Mesendoderm (in vitro differentiated cells): Measurements from ENCODE around the gene SLC22A16.
"Not testable (repeated sequence)": the region's sequence is repeated elsewhere in the genome, so short reads cannot be mapped to it uniquely, and the experiment has no call there.

Source experiments
- DNase-seq: peaks from one replicate; pipeline ENCODE4 v3.0.0; 2013
- H2AK5ac ChIP-seq: 2 replicates; pipeline ENCODE4 v1.6.1; 2013; ENCODE audit warnings: low read length, inconsistent platforms
- H2BK120ac ChIP-seq: 2 replicates; pipeline ENCODE4 v1.6.1; 2013; ENCODE audit warnings: low read depth, mild to moderate bottlenecking, low read length, moderate library complexity, mixed read lengths
- H2BK15ac ChIP-seq: replicated peaks from 2 replicates; pipeline ENCODE4 v1.6.1; 2013; ENCODE audit warnings: low read depth, mild to moderate bottlenecking, moderate library complexity
- H2BK5ac ChIP-seq: 2 replicates; pipeline ENCODE4 v1.6.1; 2013; ENCODE audit warnings: low read length, inconsistent platforms
- H3K18ac ChIP-seq: 2 replicates; pipeline ENCODE4 v1.6.1; 2013; ENCODE audit warnings: mild to moderate bottlenecking, low read length, mixed read lengths
- H3K23ac ChIP-seq: one replicate; pipeline ENCODE4 v1.6.1; 2013; ENCODE audit warnings: low read length
- H3K27ac ChIP-seq: 2 replicates; pipeline ENCODE4 v1.5.1; 2013; ENCODE audit warnings: low read depth, mild to moderate bottlenecking, inconsistent platforms, low read length, moderate library complexity
- H3K27me3 ChIP-seq: 2 replicates; pipeline ENCODE4 v1.6.1; 2013; ENCODE audit warnings: low read length, control low read depth, mild to moderate bottlenecking, inconsistent platforms; ENCODE audit not compliant: insufficient read depth, poor library complexity
- H3K36me3 ChIP-seq: 2 replicates; pipeline ENCODE4 v1.6.1; 2013; ENCODE audit warnings: low read length, inconsistent platforms; ENCODE audit not compliant: control insufficient read depth, insufficient read depth
- H3K4ac ChIP-seq: one replicate; pipeline ENCODE4 v1.6.1; 2013; ENCODE audit warnings: low read depth, mild to moderate bottlenecking, low read length, moderate library complexity
- H3K4me1 ChIP-seq: 2 replicates; pipeline ENCODE4 v1.6.1; 2013; ENCODE audit warnings: low read depth, low read length, inconsistent platforms; ENCODE audit not compliant: control insufficient read depth
- H3K4me2 ChIP-seq: 2 replicates; pipeline ENCODE4 v1.6.1; 2013; ENCODE audit warnings: low read length
- H3K4me3 ChIP-seq: 2 replicates; pipeline ENCODE4 v1.5.1; 2013; ENCODE audit warnings: mild to moderate bottlenecking, low read length
- H3K56ac ChIP-seq: one replicate; pipeline ENCODE4 v1.6.1; 2013; ENCODE audit warnings: low read length
- H3K79me1 ChIP-seq: 2 replicates; pipeline ENCODE4 v1.6.1; 2013; ENCODE audit warnings: low read length, inconsistent platforms
- H3K79me2 ChIP-seq: 2 replicates; pipeline ENCODE4 v1.6.1; 2013; ENCODE audit warnings: mild to moderate bottlenecking, low read length; ENCODE audit not compliant: control insufficient read depth, insufficient read depth
- H3K9ac ChIP-seq: 2 replicates; pipeline ENCODE4 v1.6.1; 2013; ENCODE audit warnings: low read length, inconsistent platforms
- H4K5ac ChIP-seq: one replicate; pipeline ENCODE4 v1.6.1; 2013; ENCODE audit warnings: low read length
- H4K8ac ChIP-seq: one replicate; pipeline ENCODE4 v1.6.1; 2013; ENCODE audit warnings: low read depth, mild to moderate bottlenecking, control low read depth, low read length, moderate library complexity
- WGBS: extraction: QIAGEN DNeasy Blood & Tissue Kit; methylation state at CpG from one replicate; pipeline ENCODE4 v1.1.7; 2013; ENCODE audit warnings: low lambda C conversion rate, missing lambda C conversion rate; ENCODE audit not compliant: insufficient coverage; ENCODE audit errors: extremely low coverage; 5-methylcytosine and 5-hydroxymethylcytosine counted together

Gene SLC22A16

DNA sequence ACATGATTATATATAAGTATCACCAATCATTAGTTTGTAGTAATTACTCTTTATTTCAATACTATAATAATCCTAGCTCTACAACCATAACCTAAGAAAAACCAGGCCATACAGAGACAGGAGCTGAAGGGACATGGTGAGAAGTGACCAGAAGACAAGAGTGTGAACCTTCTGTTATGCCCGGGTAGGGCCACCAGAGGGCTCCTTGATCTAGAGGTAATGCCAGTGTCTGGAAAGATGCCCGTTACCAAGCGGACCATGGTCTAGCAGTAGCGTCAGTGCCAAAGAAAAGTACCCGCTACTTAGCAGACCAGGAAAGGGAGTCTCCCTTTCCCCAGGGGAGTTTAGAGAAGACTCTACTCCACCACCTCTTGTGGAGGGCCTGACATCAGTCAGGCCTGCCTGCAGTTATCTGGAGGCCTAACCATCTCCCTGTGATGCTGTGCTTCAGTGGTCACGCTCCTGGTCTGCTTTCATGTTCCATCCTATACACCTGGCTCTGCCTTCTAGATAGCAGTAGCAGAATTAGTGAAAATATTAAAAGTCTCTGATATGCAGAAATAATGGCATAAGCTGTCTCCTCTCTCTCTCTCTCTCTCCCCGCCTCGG lies 18.7 kb downstream of the SLC22A16 start:
- H2BK15ac ChIP-seq, H3K23ac ChIP-seq, H2BK120ac ChIP-seq, H4K5ac ChIP-seq, H3K56ac ChIP-seq, H3K4me2 ChIP-seq, H3K36me3 ChIP-seq, H3K79me1 ChIP-seq, H2AK5ac ChIP-seq, H3K4me1 ChIP-seq, H4K8ac ChIP-seq, H2BK5ac ChIP-seq, H3K27me3 ChIP-seq, H3K4ac ChIP-seq, H3K18ac ChIP-seq, H3K4me3 ChIP-seq, H3K9ac ChIP-seq, H3K27ac ChIP-seq, H3K79me2 ChIP-seq: not testable (repeated sequence)
- DNase-seq: peak; percentile 23
- WGBS: no CpG with 5 or more reads among the region's 8 CpGs

DNA sequence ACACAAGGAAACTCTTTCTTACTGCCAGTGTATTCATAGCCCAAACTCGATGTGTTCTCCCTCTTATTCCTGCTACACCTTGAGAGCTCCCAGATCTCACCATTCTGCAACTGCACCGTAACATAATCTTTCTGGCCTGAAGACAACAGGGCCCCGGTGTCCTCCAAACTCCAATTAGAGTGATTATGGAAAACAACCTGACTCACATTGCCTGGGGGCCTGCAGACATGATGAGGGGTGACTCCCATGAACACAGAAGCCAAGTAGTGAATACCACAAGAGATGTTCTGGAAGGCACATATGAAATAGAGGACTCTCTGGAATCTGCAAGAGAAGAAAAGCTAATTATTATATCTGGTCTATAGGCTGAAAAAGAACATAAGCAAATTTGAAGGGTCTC lies 19.7 kb downstream of the SLC22A16 start:
- Histone ChIP-seq H3K9ac (no peak overlapping the region), H4K5ac (no peak overlapping the region), H2BK5ac (no peak overlapping the region), H3K27me3 (no peaks in the 10 kb centered on the region), H3K4me2 (no peak overlapping the region), H2AK5ac (no peak overlapping the region), H3K79me2 (no peaks in the 10 kb centered on the region), H3K23ac (no peak overlapping the region), H3K79me1 (no peaks in the 10 kb centered on the region), H3K18ac (no peak overlapping the region), H3K56ac (no peak overlapping the region), H3K4me3 (no peak overlapping the region), H3K27ac (no peak overlapping the region), H3K4me1 (no peaks in the 10 kb centered on the region), H3K4ac (no peak overlapping the region), H3K36me3 (no peaks in the 10 kb centered on the region), H2BK120ac (no peak overlapping the region), H2BK15ac (no peak overlapping the region), H4K8ac (no peak overlapping the region)
- no CpG with 5 or more reads among the region's 3 CpGs for WGBS
- DNase-seq: no peak

DNA sequence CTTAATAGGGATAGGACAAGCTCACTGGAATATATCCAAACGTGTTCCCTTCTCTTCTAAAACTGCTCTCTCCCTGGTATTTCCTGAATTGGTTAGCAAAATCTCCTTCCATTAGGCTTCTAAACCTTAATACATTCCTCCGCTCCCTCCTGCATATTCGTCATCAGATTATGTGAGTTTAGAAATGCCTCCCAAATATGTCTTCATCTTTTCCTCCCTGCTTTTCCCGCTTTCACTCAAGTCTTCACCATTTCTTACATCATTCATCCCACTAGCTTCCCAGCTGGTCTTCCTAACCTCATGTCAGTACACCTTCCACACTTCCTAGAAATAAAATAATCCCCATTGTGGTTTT lies 26.9 kb downstream of the SLC22A16 start:
- Histone ChIP-seq H3K4me2 (no peak overlapping the region), H3K27me3 (no peaks in the 10 kb centered on the region), H2BK5ac (no peak overlapping the region), H3K79me1 (no peaks in the 10 kb centered on the region), H2BK120ac (no peak overlapping the region), H4K5ac (no peak overlapping the region), H3K27ac (no peak overlapping the region), H3K4me1 (no peaks in the 10 kb centered on the region), H4K8ac (no peak overlapping the region), H3K36me3 (no peaks in the 10 kb centered on the region), H3K56ac (no peak overlapping the region), H2AK5ac (no peak overlapping the region), H3K79me2 (no peaks in the 10 kb centered on the region), H3K23ac (no peak overlapping the region), H3K4ac (no peak overlapping the region), H2BK15ac (no peak overlapping the region), H3K4me3 (no peak overlapping the region), H3K18ac (no peak overlapping the region), H3K9ac (no peak overlapping the region)
- WGBS: no CpG with 5 or more reads among the region's 4 CpGs
- no peak for DNase-seq

DNA sequence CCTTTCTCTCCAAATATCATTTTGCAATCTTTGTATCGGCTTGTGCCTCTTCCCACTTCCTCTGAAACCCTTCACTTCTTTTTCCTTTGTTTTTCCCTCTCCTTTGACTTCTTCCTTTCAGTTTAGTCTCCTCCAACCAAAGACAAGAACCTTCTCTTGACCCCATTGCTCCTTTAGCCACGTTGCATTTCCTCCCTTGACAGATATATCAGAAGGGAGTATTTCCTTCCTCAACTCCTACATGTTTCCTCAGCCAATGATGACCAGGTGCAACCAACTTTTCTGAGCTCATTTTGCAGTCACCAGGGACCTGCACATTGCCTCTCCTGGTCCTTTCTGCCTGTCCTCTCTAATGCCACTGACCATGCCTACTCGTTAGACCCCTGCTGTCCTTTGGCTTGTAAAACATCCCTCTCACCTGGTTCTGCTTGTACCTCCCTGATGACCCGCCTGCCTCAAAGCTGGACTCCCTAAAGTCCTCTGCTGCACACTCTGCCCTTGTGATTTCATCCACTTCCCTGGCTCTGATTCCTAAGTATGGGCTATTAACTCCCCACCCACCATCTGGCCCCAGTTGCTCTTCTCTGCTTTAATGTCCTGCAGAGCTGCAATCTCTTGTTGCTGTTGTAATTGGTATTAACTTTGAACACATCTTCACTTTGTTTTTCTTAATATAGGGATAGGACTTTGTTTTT lies 27.4 kb downstream of the SLC22A16 start:
- Histone ChIP-seq H3K36me3 (no peaks in the 10 kb centered on the region), H3K9ac (no peak overlapping the region)
- WGBS: no CpG with 5 or more reads among the region's 4 CpGs

DNA sequence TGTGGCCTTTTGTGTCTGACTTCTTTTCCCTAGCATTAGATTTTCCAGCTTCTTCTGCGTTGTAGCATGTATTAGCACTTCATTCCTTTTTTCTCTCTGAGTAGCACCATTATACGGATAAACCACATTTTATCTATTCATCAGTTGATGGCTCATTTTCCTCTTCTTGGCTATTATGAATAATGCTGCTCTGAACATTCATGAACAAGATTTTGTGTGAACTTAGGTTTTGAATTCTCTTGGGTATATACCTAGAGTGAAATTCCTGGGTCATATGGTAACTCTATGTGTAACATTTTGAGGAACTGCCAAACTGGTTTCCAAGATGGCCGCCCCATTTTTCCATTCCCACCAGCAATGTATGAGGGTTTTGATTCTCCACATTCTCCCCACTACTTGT lies 28.7 kb downstream of the SLC22A16 start:
- Histone ChIP-seq H3K9ac (no peak overlapping the region), H3K36me3 (no peaks in the 10 kb centered on the region), H4K8ac (no peak overlapping the region), H3K4me3 (no peak overlapping the region), H3K27ac (no peak overlapping the region), H3K4me1 (no peaks in the 10 kb centered on the region), H2AK5ac (no peak overlapping the region), H2BK120ac (no peak overlapping the region), H3K23ac (no peak overlapping the region), H3K79me1 (no peaks in the 10 kb centered on the region), H3K18ac (no peak overlapping the region), H2BK15ac (no peak overlapping the region), H2BK5ac (no peak overlapping the region), H3K27me3 (no peaks in the 10 kb centered on the region), H3K79me2 (no peaks in the 10 kb centered on the region), H4K5ac (no peak overlapping the region), H3K56ac (no peak overlapping the region), H3K4ac (no peak overlapping the region), H3K4me2 (no peak overlapping the region)
- no CpG with 5 or more reads among the region's 3 CpGs for WGBS
- DNase-seq: no peak

More for the DNA sequence above, 27.4 kb downstream of the SLC22A16 start:
- Histone ChIP-seq H2BK120ac (no peak overlapping the region), H3K27me3 (no peaks in the 10 kb centered on the region), H3K4me2 (no peak overlapping the region), H3K4me1 (no peaks in the 10 kb centered on the region), H2AK5ac (no peak overlapping the region), H2BK5ac (no peak overlapping the region), H3K4me3 (no peak overlapping the region), H3K56ac (no peak overlapping the region), H4K8ac (no peak overlapping the region), H3K27ac (no peak overlapping the region), H3K18ac (no peak overlapping the region), H4K5ac (no peak overlapping the region), H3K79me1 (no peaks in the 10 kb centered on the region), H3K23ac (no peak overlapping the region), H3K4ac (no peak overlapping the region), H3K79me2 (no peaks in the 10 kb centered on the region), H2BK15ac (no peak overlapping the region)
- DNase-seq: no peak

DNA sequence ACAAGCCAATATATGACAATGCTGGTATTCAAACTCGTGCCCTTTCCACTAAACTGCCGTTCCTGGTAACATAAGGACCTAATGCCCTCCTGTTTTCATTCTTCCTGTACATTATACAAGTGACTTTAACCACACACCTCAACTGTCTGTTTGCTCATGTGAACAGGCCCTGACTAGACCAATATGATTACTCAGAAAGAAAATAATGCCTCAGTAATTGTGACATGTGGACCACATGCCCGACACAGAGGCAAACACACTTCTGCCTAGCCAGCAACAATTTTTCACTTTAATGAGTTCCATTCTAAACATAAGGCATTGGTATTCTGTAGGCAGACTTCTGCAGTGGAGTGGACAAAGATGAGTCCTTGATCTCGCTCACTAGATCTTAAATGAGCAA lies 30.0 kb downstream of the SLC22A16 start:
- no peak overlapping the region for H4K5ac ChIP-seq
- H3K4me2 ChIP-seq: no peak overlapping the region
- DNase-seq: no peak
- H3K18ac ChIP-seq: no peak overlapping the region
- no peaks in the 10 kb centered on the region for H3K79me1 ChIP-seq
- H3K27ac ChIP-seq: no peak overlapping the region
- no peak overlapping the region for H3K9ac ChIP-seq
- H3K4ac ChIP-seq: no peak overlapping the region
- H4K8ac ChIP-seq: no peak overlapping the region
- H3K4me1 ChIP-seq: no peaks in the 10 kb centered on the region
- H3K56ac ChIP-seq: no peak overlapping the region
- no peak overlapping the region for H2AK5ac ChIP-seq
- no CpG with 5 or more reads among the region's 4 CpGs for WGBS
- no peak overlapping the region for H3K4me3 ChIP-seq
- no peaks in the 10 kb centered on the region for H3K79me2 ChIP-seq
- no peak overlapping the region for H2BK120ac ChIP-seq
- no peaks in the 10 kb centered on the region for H3K27me3 ChIP-seq
- H2BK15ac ChIP-seq: no peak overlapping the region
- H2BK5ac ChIP-seq: no peak overlapping the region
- H3K36me3 ChIP-seq: no peaks in the 10 kb centered on the region
- no peak overlapping the region for H3K23ac ChIP-seq
